ENCODE measurements around the gene LRRC32. TPM values are rescaled to one million over a fixed set of nuclear protein-coding genes. Genes with fewer than 3 reads are reported as not detected.

The LRRC32 gene
- polyA plus RNA-seq, 3 donors, result 1.5 TPM; not detected in 2

DNA sequence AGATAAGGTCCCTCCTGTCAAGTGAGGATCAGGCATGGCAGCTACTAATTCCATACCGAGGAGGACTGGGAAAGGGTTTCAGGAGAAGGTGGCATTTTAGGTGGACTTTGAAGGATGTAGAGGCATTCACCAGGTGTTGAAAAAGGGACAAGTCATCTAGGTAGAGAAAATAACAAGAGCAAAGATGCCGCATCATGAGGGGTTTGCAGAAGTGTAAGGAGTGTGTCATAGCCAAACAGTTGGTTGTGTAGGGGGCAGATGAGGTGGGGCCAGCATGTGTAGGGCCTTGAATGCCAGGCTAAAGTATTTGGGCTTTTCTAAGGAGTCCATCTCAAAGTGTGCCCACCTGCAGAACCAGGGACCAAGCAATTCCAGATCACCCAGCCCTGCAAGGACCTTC is 11.6 kb upstream of the LRRC32 start:
- intact Hi-C loops (cut with micrococcal nuclease), result loop anchor here in 1 of 2 donors (10.0 kb wide), 1 partner anchor 477 kb away; the partner anchor contains the start of gene WNT11
- H3K79me2 ChIP-seq (ENCODE audit: insufficient read depth, low read length), result no peaks in the 10 kb centered on the region
- Mint-ChIP-seq H3K9me3 (peaks cover 0 to 6% (median 2%) of the 10 kb centered on the region in 7 donors), H3K27me3 (ENCODE audit: low read depth in 3 of 3) (peaks cover 31 to 40% (median 35%) of the 10 kb centered on the region in 3 donors), H3K4me3 (peak overlapping the region in 1 of 2 donors; percentile 31), H3K4me1 (peaks cover 44% of the 10 kb centered on the region), H3K27ac (peak overlapping the region in 1 of 7 donors; percentile 21), H3K36me3 (peaks cover 0 to 3% of the 10 kb centered on the region in 2 donors)
- H4K20me1 ChIP-seq (ENCODE audit: insufficient read depth, low read length), result no peaks in the 10 kb centered on the region
- no peak overlapping the region for H3K27ac ChIP-seq (ENCODE audit: low read depth in 1 of 2, low read length in 2 of 2)
- DNase-seq, result peak in 1 of 3 donors; percentile 32
- no peak overlapping the region for H3K9ac ChIP-seq (ENCODE audit: insufficient read depth, low read length, poor library complexity, severe bottlenecking)
- H3K27me3 ChIP-seq (ENCODE audit: control insufficient read depth in 2 of 2, insufficient read depth in 2 of 2, low read length in 2 of 2), result peaks cover 0 to 12% of the 10 kb centered on the region in 2 donors
- no peak overlapping the region for H3K4me2 ChIP-seq (replicated peaks; ENCODE audit: extremely low read depth, low read length, poor library complexity, severe bottlenecking)
- H2AFZ ChIP-seq (ENCODE audit: insufficient read depth, low read depth, low read length, poor library complexity, severe bottlenecking), result no peak overlapping the region
- peaks cover 28 to 29% of the 10 kb centered on the region in 2 donors for H3K4me1 ChIP-seq (ENCODE audit: control insufficient read depth in 1 of 2, insufficient read depth in 2 of 2, low read length in 2 of 2)
- no peaks in the 10 kb centered on the region for H3K36me3 ChIP-seq (replicated peaks in 1 of 2; ENCODE audit: control insufficient read depth in 1 of 2, insufficient read depth in 2 of 2, low read length in 2 of 2)
- TF ChIP-seq, protein P1, sequence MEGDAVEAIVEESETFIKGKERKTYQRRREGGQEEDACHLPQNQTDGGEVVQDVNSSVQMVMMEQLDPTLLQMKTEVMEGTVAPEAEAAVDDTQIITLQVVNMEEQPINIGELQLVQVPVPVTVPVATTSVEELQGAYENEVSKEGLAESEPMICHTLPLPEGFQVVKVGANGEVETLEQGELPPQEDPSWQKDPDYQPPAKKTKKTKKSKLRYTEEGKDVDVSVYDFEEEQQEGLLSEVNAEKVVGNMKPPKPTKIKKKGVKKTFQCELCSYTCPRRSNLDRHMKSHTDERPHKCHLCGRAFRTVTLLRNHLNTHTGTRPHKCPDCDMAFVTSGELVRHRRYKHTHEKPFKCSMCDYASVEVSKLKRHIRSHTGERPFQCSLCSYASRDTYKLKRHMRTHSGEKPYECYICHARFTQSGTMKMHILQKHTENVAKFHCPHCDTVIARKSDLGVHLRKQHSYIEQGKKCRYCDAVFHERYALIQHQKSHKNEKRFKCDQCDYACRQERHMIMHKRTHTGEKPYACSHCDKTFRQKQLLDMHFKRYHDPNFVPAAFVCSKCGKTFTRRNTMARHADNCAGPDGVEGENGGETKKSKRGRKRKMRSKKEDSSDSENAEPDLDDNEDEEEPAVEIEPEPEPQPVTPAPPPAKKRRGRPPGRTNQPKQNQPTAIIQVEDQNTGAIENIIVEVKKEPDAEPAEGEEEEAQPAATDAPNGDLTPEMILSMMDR (IDR thresholded peaks at IDR 0.05), result no peak
- no peaks in the 10 kb centered on the region for H3K9me3 ChIP-seq (replicated peaks in 1 of 2; ENCODE audit: control insufficient read depth in 1 of 2, insufficient read depth in 1 of 2, low read length in 2 of 2)
- WGBS (ENCODE audit: insufficient coverage), result 75% methylated on average over 2 of the region's 2 CpGs
- H3K4me3 ChIP-seq (replicated peaks in 1 of 3; ENCODE audit: low read depth in 2 of 3, low read length in 3 of 3), result no peak overlapping the region

DNA sequence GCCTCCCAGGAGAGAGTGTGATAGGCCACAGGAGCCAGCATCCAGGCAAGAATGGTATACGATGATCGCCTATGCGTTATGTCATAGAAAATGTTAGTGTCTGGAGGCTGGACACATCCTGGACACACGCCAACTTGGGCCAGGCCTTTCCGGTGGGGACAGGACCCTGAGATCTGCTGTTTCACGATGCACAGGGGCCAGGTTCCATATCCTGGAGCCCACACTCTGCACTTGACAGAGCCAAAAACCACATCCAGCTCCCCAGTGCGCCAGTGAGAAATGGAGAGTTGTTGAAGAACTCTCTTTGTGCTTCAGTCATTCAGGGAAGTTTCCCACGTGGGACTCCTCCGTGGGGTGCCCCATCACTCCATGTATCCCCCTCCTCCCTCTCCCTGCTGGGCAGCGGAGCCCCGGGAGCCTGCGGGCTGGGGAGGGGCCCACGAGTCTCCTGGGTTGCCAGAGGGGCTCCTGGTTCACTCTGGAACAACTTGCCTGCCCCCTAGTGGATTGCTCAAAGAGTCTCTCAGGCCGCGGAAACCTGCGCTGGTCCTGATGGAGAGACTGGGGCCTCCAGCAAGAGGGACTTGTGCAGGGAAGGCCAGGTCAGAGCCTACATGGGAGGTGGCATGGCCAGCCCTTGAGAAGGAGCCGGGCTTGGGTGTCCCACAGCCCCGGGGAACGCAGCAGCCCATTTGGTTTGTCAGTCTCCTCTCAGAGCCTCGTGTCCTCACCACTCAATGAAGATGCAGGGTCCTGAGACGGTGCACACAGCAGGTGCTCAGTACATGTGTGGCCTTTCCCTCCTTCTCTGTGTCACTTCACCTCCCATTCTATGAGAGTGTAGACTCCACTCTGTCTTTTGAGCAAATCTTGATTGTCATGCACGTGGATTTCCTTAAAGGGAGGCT is 10.2 kb upstream of the LRRC32 start:
- TF ChIP-seq, protein P1 (IDR thresholded peaks at IDR 0.05), result peak; percentile 89
- Histone ChIP-seq H2AFZ (ENCODE audit: insufficient read depth, low read depth, low read length, poor library complexity, severe bottlenecking) (no peak overlapping the region), H3K4me1 (ENCODE audit: control insufficient read depth in 1 of 2, insufficient read depth in 2 of 2, low read length in 2 of 2) (peaks cover 15 to 16% of the 10 kb centered on the region in 2 donors), H4K20me1 (ENCODE audit: insufficient read depth, low read length) (no peaks in the 10 kb centered on the region), H3K9me3 (replicated peaks in 1 of 2; ENCODE audit: control insufficient read depth in 1 of 2, insufficient read depth in 1 of 2, low read length in 2 of 2) (no peaks in the 10 kb centered on the region), H3K4me2 (replicated peaks; ENCODE audit: extremely low read depth, low read length, poor library complexity, severe bottlenecking) (no peak overlapping the region), H3K27me3 (ENCODE audit: control insufficient read depth in 2 of 2, insufficient read depth in 2 of 2, low read length in 2 of 2) (peaks cover 0 to 12% of the 10 kb centered on the region in 2 donors), H3K79me2 (ENCODE audit: insufficient read depth, low read length) (no peaks in the 10 kb centered on the region), H3K36me3 (replicated peaks in 1 of 2; ENCODE audit: control insufficient read depth in 1 of 2, insufficient read depth in 2 of 2, low read length in 2 of 2) (no peaks in the 10 kb centered on the region), H3K27ac (ENCODE audit: low read depth in 1 of 2, low read length in 2 of 2) (no peak overlapping the region), H3K9ac (ENCODE audit: insufficient read depth, low read length, poor library complexity, severe bottlenecking) (no peak overlapping the region), H3K4me3 (replicated peaks in 1 of 3; ENCODE audit: low read depth in 2 of 3, low read length in 3 of 3) (no peak overlapping the region)
- Mint-ChIP-seq H3K4me1 (peaks cover 33% of the 10 kb centered on the region), H3K36me3 (peaks cover 0 to 3% of the 10 kb centered on the region in 2 donors), H3K4me3 (no peak overlapping the region), H3K27me3 (ENCODE audit: low read depth in 3 of 3) (peaks cover 35 to 52% (median 38%) of the 10 kb centered on the region in 3 donors), H3K9me3 (peaks cover 0 to 6% (median 2%) of the 10 kb centered on the region in 7 donors), H3K27ac (peak overlapping the region in 2 of 7 donors; percentile 27 to 79)
- peak; percentile 44 to 77 (median 67) for DNase-seq
- intact Hi-C loops (cut with micrococcal nuclease), result loop anchor here (2.0 to 10.0 kb wide), 2 partner anchors 70 to 476 kb away; partner anchors contain the start of gene WNT11 (in 1 of the 2)
- 37% methylated on average over 11 of the region's 22 CpGs for WGBS (ENCODE audit: insufficient coverage)

All from CD14-positive monocyte (primary cell).